T-helper 1 cell treated with Interleukin-12 subunit alpha and Interleukin-12 subunit beta and Interleukin-4 antibody, amounts not matched to agents 30 ng/mL and 1 ng/mL, for 36 hours (primary cell): ENCODE results near the gene PDE4A. TPM values are rescaled to one million over a fixed set of nuclear protein-coding genes. Genes with fewer than 3 reads are reported as not detected.
"Not testable (repeated sequence)": the region's sequence is repeated elsewhere in the genome, so short reads cannot be mapped to it uniquely, and the experiment has no call there.

ENCODE experiments used
- intact Hi-C: fragments of 100-400 bp; cut with micrococcal nuclease; formaldehyde crosslinking; loops from one replicate; pipeline ENCODE4 v1.15.1; 2024
- total RNA-seq: library from RNA; stranded (reverse); gene quantifications from 2 replicates; pipeline ENCODE4 v1.2.3, GENCODE V29; 2022

Gene PDE4A
- total RNA-seq, 1 donor from 2014 or later, result 61.9 TPM

DNA sequence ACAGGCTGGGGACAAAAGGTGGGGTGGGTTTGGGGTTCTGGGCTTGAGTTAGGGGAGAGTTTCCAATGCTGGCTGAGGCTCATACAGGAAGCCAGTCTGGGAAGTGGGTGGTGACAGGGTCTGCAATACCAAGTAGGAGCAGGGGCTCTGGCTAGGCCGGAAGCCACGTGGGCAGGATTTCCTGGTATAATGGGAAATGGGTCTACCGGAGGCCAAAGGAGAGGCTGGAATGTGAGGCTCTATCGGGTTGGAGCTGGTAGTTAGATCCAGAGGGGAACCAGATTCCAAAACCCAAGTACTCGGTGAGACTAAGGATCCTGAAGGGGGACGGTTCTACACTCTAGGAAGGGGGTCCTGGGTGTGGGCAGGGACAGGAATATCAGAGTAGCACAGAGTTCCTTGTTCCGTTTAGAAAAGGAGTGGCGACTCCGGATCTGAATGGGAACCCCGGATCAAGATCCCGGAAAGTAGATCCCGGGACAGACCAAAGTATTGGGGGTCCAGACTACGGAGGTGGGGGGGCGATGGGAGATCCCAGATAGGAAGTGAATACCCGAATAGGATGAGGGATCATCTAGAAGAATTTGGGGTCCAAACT, 17.8 kb upstream of the PDE4A start:
- intact Hi-C loops, result loop anchor here (1.0 to 5.0 kb wide), 11 partner anchors 14 to 1105 kb away; partner anchors contain the start of genes ILF3, RAVER1, TYK2 and ZNF653

DNA sequence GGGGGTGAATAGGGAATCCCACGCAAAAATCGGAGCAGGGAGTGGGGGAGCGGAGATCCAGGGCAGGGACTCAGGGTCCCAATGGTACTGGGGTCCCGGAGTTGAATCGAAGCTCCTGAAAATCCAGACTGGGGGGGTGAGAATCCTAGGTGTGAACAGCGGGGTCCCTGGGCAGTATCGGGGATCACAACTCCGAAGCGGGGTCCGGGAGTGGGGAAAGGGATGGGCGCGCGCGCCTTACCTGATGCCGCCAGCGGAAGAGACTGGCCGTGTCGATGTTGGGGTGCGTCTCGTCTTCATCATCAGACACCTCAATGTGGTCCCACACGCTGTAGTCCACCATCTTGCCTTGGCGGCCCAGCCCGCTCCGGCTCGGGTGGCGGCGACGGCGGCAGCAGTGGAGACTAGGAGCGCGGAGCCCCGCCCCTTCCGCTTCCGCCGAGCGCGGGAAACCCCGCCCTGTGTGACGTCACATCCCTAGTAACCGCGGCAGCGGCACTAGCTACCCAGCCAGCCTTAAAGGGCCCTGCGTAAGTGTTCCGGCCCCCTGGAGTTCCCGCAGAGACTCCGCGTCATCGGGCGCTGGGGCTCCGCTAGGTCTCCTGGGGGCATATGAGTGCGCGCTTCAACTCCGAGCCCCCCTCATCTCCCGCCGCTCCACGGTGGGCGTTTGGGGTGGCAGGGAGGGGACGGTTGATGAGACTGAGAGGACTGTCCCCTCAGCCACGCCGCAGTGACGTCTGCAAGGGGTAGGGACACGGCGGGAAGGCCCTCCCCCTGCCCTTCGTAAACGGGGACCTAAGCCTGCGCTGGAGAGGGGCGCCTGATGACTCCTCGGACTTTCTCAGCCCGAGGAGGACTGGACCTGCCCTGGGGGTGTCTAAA, 17.0 kb upstream of the PDE4A start, which contains the start of gene CDC37:
Gene CDC37, minus strand, starts transcription at position 406 of the 885 bp plus-strand sequence. Its CDS starts 63 bp downstream, at position 343.
- intact Hi-C loops, result loop anchor here (1.0 to 5.0 kb wide), 16 partner anchors 9 to 1104 kb away; partner anchors contain the start of genes ILF3, RAVER1, TYK2 and ZNF653

DNA sequence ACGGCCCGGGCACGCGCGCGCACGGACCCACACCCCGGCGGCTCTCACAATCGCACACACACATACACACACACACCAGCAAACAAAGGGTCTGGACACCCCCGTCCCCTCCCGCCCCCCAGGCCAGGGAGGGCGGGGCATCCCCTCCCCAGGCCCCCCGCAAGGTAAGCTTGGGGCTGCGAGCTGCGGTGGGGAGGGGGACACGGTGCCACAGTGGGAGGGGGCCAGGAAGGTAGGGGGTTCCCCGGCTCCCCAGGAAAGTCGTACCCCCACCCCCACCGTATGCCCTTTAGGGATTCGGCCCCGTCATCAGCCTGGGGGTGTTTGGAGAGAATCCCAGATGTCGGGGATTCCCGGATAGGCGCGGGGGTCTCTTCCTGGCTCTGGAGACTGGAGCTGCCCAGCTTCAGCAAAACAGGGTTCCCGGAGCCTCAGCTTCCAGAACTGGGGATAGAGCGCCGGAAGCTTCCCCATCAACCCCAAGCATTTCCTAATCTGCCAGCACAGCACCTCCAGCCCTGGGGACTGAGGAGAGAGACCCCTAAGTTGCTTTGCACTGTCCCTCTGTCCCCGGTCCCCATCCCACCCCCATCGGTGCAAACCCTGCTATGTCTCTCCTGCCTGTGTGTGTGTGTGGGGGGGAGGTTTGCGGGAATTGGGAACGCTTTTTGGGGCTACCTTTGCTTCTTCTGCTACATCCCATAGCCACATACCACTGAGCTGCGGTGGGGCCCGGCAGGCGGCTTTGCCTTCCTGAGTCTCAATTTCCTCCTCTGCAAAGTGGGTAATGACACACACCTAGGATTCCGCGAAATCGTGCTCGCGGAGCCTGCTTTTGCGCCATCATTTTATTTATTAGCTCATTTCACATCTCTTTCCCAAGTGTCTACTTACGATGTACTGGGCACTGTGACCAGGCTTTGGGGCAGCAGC, 15.2 kb upstream of the PDE4A start:
- intact Hi-C loops, result loop anchor here (1.0 to 5.0 kb wide), 6 partner anchors 7 to 1102 kb away; partner anchors contain the start of gene ZNF653

DNA sequence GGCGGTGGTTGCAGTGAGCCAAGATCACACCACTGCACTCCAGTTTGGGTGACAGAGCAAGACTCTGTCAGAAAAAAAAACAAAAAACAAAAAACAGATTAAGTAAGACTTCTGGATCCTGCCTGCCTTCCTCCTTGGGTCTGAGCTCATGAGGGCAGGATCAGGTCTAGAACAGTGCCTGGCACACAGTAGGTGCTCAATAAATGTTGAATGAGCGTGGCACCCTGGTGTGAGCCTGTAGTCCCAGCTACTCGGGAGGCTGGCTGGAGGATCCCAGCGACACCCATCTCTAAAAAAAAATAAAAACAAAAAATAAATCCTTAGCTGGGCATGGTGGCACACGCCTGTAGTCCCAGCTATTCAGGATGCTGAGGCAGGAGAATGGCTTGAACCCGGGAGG, 14.1 kb upstream of the PDE4A start:
- intact Hi-C loops, result no loop called here

DNA sequence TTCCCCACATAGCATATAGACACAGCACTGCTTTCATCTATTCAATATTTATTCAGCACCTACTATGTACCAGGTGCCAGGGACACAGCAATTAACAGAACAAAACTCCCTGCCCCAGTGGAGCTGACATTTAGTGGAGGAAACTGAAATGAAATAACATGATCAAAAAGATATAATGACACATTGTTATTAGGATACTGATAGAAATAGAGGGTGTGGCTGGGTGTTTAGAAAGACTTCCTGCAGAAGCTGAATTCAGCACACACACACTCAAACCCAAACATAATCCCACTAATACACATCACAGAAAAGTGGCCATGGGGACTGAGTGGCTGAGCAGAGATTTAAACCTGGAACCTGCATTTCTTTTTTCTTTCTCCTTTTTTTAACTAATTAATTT, 13.2 kb upstream of the PDE4A start:
- intact Hi-C loops, result no loop called here

DNA sequence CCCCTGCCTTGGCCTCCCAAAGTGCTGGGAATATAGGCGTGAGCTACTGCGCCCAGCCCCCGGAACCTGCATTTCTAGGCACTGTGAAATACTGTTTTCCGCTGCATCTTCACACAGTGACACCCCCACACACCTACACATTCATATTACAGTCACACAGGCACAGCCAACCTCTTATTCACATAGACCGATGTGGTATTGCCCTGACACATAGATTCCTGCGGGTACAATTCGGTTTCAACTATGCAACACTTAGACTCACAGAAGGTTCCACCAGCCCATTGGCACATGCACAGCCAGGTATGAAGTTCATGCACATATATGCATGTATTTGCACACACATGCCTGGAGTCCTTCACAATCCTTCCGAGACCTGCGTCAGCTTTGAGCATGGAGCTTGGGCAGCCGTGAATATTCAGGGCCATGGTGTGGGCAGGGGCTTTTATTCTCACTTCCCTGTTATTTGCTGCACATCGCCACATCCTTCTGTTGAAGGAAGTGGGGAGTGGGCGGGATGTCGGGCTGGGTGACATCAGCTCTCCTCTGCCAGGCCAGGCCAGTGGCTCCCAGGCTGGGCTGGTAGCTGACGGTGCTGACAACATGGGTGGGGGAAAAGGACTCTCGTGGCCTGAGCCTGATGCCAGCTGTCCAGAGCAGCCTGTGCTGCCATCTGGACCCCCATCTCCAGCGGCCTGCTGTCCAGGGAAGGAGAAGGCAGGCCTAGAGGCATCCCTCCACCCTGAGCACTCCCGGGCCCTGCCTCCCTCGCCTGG, 11.6 kb upstream of the PDE4A start:
- intact Hi-C loops, result loop anchor here (1.0 kb wide), 2 partner anchors 8 to 20 kb away; no protein-coding TSS in a partner anchor

DNA sequence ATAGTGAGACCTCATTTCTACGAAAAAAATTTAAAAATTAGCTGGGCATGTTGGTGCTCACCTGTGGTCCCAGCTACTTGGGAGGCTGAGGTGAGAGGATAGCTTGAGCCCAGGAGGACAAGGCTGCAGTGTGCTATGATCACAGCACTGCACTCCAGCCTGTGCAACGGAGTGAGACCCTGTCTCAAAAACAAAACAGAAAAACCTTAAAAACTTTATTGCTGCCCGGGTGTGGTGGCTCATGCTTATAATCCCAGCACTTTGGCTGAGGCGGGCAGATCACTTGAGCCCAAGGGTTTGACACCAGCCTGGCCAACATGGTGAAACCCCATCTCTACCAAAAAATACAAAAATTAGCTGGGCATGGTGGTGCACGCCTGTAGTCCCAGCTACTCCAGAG, 9.1 kb upstream of the PDE4A start:
- intact Hi-C loops, result not testable (repeated sequence)

DNA sequence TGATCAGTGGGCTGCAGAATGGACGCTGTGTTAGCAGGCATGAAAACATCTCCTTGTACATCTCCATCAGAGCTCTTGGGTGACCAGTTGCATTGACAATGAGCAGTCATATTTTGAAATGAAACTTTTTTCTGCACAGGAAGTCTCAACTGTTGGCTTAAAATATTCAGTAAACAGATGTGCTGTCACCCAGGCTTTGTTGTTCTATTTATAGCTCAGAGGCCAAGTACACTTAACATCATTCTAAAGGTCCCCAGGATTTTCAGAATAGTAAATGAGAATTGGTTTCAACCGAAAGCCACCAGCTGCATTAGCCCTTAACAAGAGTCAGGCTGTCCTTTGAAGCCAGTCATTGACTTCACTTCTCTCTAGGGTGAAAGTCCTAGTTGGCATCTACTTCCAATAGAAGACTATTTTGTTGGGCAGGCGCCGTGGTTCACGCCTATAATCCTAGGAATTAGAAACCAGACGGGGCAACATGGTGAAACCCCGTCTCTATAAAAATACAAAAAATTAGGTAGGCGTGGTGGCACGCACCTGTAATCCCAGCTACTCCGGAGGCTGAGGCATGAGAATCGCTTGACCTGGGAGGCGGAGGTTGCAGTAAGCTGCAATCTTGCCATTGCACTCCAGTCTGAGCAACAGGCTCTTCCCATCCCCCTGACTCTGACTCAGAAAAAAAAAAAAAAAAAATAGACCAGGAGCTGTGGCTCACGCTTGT, 7.9 kb upstream of the PDE4A start:
- intact Hi-C loops, result loop anchor here (1.0 kb wide), 2 partner anchors 8 to 9 kb away; no protein-coding TSS in a partner anchor

DNA sequence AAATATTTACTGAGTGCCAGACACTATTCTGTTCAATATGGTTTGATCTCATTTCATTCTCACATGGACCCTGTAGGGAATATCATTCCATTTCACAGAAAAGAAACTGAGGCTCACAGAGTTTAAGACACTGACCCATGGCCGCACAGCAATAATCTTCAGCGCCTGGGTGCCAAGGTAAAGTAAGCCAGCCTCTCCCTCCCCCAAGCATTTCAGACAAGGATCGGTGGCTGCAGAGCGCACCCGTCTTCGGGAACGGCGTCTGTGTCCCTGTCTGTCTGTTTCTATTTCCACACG, 4.3 kb upstream of the PDE4A start:
- intact Hi-C loops, result loop anchor here (1.0 kb wide), 3 partner anchors 8 to 13 kb away; partner anchors contain the start of gene CDC37

DNA sequence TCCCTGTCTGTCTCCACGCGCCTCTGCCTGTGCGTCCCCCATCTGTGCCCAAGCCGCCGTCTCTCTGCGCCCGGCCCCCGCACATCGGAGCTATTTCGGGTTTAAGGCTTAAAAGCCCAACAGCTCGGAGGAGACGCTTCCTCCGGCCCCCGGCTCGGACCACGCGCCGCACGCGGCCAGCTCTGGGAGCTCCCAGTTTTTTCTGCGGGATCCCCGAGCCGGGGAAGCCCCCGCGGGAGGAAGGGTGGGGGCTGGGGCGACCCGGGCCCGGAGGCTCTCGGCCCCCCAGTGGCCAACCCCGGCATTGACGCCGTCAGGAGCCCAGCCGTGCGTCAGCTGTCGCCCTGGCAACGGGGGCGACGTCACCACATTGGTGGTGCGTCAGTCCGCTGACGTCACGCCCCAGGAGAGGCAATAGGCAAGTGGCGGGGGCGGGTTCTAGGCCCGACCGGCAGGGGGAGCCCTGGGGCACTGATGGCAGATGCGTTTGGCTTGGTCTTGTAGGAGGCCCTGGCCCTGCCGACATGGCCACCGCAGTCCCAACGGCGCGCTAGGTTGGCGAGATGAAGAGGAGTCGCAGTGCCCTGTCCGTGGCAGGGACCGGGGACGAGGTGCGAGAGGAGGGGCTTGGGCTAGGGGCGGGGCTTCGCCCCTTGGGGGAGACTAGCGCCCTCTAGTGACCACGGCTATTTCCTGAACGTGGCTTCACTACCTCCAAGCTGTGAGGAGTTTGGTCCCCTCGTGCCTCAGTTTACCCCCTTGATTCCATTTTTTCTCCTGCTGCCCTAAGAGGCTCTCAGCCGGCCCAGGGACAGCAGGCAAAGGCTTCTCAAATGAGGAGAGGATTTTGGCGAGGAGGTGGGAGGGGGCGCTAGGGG, 3.7 kb upstream of the PDE4A start:
- intact Hi-C loops, result loop anchor here (1.0 kb wide), 3 partner anchors 8 to 13 kb away; partner anchors contain the start of gene CDC37

DNA sequence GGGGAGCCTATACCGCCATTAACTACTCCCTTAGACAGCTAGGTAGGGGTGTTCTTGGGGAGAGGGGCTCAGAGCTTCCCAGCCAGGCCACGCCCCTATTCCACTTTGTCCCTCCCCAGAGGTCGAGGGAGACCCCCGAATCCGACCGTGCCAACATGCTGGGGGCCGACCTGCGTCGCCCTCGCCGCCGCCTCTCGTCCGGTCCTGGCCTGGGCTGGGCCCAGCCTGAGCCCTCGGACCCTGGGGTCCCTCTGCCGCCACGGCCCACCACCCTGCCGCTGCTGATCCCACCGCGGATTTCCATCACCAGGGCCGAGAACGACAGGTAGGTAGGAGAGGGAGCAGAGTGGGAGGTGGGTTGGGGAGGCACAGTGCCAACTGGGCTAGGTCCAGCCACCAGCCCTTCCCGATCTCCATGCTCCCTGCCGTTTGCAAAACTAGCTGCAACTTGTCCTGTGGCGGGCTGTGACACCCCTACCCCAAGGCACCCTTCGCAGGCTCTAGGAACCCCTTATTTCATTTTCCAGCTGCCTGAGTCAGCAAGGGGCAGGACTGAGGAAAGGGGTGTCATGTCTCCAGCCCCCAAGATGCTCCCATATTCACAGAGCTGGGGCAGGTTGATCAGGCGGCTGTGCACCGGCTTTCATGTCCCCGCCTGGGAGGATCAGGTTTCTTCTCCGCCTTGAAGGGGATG, 2.6 kb upstream of the PDE4A start:
- intact Hi-C loops, result loop anchor here (2.0 kb wide), 1 partner anchor 671 kb away; the partner anchor contains the start of gene LDLR

DNA sequence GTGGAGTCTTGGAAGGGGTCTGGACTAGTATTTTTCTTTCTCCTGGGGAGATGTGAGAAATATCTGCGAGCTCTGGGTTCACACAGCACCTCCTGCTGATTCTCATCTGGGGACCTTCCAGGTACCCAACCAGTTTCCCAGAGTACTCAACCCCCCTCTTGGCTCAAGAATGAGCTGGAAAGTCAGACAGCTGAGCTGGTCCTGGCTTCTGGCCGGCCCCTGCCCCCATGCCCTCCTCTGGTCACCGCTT, 2.2 kb upstream of the PDE4A start:
- intact Hi-C loops, result loop anchor here (2.0 kb wide), 1 partner anchor 671 kb away; the partner anchor contains the start of gene LDLR

DNA sequence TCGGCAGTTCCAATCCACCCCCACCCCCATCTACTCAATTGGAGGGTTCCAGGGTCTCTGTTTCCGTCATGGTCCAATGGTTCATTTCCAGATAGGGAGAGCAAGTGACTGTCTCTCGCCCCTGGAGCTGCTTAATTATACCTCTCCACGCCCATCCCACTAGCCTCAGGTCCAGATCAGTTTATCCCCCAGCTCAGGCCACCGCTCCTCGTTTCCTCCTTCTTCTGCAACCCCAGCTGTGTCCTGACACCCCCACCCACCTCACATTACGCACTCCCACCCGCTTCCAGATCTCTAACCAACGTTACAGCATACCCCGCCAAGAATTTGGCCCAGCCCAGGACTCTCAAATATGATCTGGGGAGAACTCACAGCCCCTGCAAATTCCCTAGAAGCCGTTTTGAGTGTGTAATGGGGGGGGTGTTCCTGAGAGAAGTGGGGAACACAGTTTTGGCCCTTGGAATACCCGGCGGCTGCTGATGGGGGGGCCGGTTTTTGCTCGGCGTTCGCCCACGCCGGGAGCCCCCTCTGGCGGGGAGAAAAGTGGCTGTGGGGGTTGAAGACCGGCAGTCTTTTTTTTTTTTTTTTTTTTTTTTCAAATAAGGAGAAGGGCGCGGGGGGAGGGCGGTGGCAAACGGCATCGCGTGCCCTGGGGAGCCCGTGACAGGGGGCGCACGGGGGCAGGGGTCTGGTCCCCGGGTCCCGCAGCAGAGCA, 1.7 kb upstream of the PDE4A start:
- intact Hi-C loops, result loop anchor here (1.0 to 2.0 kb wide), 3 partner anchors 14 to 670 kb away; partner anchors contain the start of gene LDLR

DNA sequence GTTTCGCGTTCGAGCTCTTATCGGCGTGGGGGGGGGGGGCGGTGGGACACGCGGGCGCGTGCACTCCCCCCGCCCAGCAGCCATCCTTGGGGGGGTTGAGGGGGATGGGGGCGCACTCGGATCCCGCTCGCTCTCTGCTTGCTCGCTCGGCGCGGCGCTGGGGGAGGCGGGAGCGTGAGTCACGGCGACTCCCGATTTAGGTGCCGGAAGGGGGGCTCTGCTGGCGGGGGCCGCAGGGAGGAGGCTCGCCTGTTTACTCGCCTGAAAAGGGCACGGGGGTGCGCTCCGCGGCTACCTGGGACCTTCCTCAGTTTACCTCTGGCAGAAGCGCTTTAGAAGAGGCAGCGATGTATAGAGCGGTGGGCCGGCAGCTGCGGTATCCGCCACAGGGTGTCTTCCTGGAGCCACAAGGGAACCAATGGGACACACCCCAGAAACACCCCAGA, 1.1 kb upstream of the PDE4A start:
- intact Hi-C loops, result loop anchor here (1.0 to 2.0 kb wide), 3 partner anchors 15 to 670 kb away; partner anchors contain the start of gene LDLR

DNA sequence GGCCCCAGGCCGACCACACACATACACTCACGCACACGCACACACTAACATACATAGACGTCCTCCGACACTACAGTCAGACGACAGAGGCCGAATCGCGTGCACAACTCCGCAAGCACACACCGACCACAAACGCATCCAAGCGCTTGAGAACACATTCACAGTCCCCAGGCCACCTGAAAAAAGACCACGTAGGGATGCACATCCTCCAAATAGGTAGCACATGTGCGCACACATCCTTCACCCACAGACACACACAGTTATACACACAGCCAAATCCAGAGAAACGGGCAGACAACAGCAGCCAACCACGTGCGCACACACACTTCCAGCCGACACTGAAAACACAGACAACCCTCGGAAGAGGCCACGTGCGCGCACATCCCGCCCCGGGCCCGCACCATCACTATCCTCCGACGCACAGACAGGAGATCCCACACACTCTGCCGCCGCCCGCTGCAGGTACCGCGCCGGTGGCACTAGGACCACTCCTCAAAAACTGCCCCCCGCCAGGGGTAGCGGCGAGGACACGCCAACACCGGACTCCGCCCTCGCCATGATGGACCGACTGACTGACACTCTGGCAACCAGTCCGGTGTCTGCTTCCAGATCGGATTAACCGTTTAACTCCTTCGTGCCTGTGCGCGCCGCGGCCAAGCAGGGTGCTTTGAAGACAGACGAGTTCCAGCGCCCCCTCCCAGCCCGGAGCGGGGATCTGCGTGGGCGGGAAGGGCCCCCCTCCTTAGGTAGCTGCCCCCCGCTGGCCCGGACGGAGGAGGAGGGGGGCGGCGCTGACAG, 493 bp upstream of the PDE4A start:
- intact Hi-C loops, result loop anchor here (1.0 to 10.0 kb wide), 6 partner anchors 16 to 955 kb away; partner anchors contain the start of genes ILF3, KEAP1, LDLR and SWSAP1
